ENCODE data around the gene CTCF. TPM values are rescaled to one million over a fixed set of nuclear protein-coding genes. Genes with fewer than 3 reads are reported as not detected.

The CTCF gene
- total and polyA plus RNA-seq, 2 donors (not counting 1 experiment from before 2014, with no cell fraction given), result 20.0 to 20.9 TPM

- Histone ChIP-seq H3K27me3 (ENCODE audit: control insufficient read depth, insufficient read depth, low read length) (peaks cover 29% of the 10 kb centered on the region), H3K4me2 (ENCODE audit: extremely low read depth, insufficient read depth, low read length) (no peak overlapping the region), H2AFZ (ENCODE audit: low read length) (no peak overlapping the region), H3K4me1 (ENCODE audit: control insufficient read depth, extremely low read depth, insufficient read depth, low read length) (peaks cover 4% of the 10 kb centered on the region), H3K79me2 (ENCODE audit: control insufficient read depth, insufficient read depth, low read length) (no peaks in the 10 kb centered on the region), H3K9me3 (ENCODE audit: control insufficient read depth, insufficient read depth, low read depth, low read length) (no peaks in the 10 kb centered on the region), H3K27ac (ENCODE audit: insufficient read depth, low read length) (no peak overlapping the region), H3K9ac (ENCODE audit: insufficient read depth, low read length) (no peak overlapping the region), H4K20me1 (ENCODE audit: control insufficient read depth, extremely low read depth, insufficient read depth, low read length) (peaks cover 2% of the 10 kb centered on the region), H3K36me3 (ENCODE audit: control insufficient read depth, insufficient read depth, low read length) (peaks cover 4% of the 10 kb centered on the region), H3K4me3 (replicated peaks in 1 of 4; ENCODE audit: control extremely low read depth in 1 of 4, insufficient read depth in 1 of 4, low read depth in 3 of 4, low read length in 4 of 4) (no peak overlapping the region)
- TF ChIP-seq EZH2 (IDR thresholded peaks at IDR 0.05; ENCODE audit: low read length, missing control alignments) (peak; percentile 62), CTCF (conservative IDR thresholded peaks at IDR 0.05 in 1 of 2, IDR thresholded peaks at IDR 0.05 in 1 of 2; ENCODE audit: low read depth in 1 of 2, low read length in 2 of 2) (no peak)
- no peak for DNase-seq (ENCODE audit: low read depth in 2 of 2)
Observed at GRCh38 chr16:67654403-67654911, 92.1 kb downstream of the CTCF start.

GRCh38 chr16:67655363-67655762, 93.0 kb downstream of the CTCF start:
- H3K79me2 ChIP-seq (ENCODE audit: control insufficient read depth, insufficient read depth, low read length), result no peaks in the 10 kb centered on the region

GRCh38 chr16:67656344-67657016, 94.2 kb downstream of the CTCF start:
- no peak for TF ChIP-seq CTCF (conservative IDR thresholded peaks at IDR 0.05 in 1 of 2, IDR thresholded peaks at IDR 0.05 in 1 of 2; ENCODE audit: low read depth in 1 of 2, low read length in 2 of 2)
- no peak for TF ChIP-seq EZH2 (IDR thresholded peaks at IDR 0.05; ENCODE audit: low read length, missing control alignments)
- H3K4me1 ChIP-seq (ENCODE audit: control insufficient read depth, extremely low read depth, insufficient read depth, low read length), result peaks cover 8% of the 10 kb centered on the region
- H3K79me2 ChIP-seq (ENCODE audit: control insufficient read depth, insufficient read depth, low read length), result no peaks in the 10 kb centered on the region
- no peaks in the 10 kb centered on the region for H3K9me3 ChIP-seq (ENCODE audit: control insufficient read depth, insufficient read depth, low read depth, low read length)
- H3K36me3 ChIP-seq (ENCODE audit: control insufficient read depth, insufficient read depth, low read length), result peaks cover 4% of the 10 kb centered on the region
- DNase-seq (ENCODE audit: low read depth in 2 of 2), result no peak
- no peak overlapping the region for H3K27ac ChIP-seq (ENCODE audit: insufficient read depth, low read length)
- peaks cover 2% of the 10 kb centered on the region for H4K20me1 ChIP-seq (ENCODE audit: control insufficient read depth, extremely low read depth, insufficient read depth, low read length)
- no peak overlapping the region for H3K9ac ChIP-seq (ENCODE audit: insufficient read depth, low read length)
- H3K4me2 ChIP-seq (ENCODE audit: extremely low read depth, insufficient read depth, low read length), result no peak overlapping the region
- no peak overlapping the region for H3K4me3 ChIP-seq (replicated peaks in 1 of 4; ENCODE audit: control extremely low read depth in 1 of 4, insufficient read depth in 1 of 4, low read depth in 3 of 4, low read length in 4 of 4)
- H3K27me3 ChIP-seq (ENCODE audit: control insufficient read depth, insufficient read depth, low read length), result peaks cover 18% of the 10 kb centered on the region
- H2AFZ ChIP-seq (ENCODE audit: low read length), result no peak overlapping the region

More at GRCh38 chr16:67655363-67655762, 93.0 kb downstream of the CTCF start:
- H3K4me3 ChIP-seq (replicated peaks in 1 of 4; ENCODE audit: control extremely low read depth in 1 of 4, insufficient read depth in 1 of 4, low read depth in 3 of 4, low read length in 4 of 4), result no peak overlapping the region
- no peak overlapping the region for H3K27ac ChIP-seq (ENCODE audit: insufficient read depth, low read length)
- TF ChIP-seq EZH2 (IDR thresholded peaks at IDR 0.05; ENCODE audit: low read length, missing control alignments) (no peak), CTCF (conservative IDR thresholded peaks at IDR 0.05 in 1 of 2, IDR thresholded peaks at IDR 0.05 in 1 of 2; ENCODE audit: low read depth in 1 of 2, low read length in 2 of 2) (no peak)
- peaks cover 4% of the 10 kb centered on the region for H3K36me3 ChIP-seq (ENCODE audit: control insufficient read depth, insufficient read depth, low read length)
- no peak overlapping the region for H3K9ac ChIP-seq (ENCODE audit: insufficient read depth, low read length)
- H3K27me3 ChIP-seq (ENCODE audit: control insufficient read depth, insufficient read depth, low read length), result peaks cover 21% of the 10 kb centered on the region
- no peak for DNase-seq (ENCODE audit: low read depth in 2 of 2)
- H4K20me1 ChIP-seq (ENCODE audit: control insufficient read depth, extremely low read depth, insufficient read depth, low read length), result peaks cover 2% of the 10 kb centered on the region
- peaks cover 5% of the 10 kb centered on the region for H3K4me1 ChIP-seq (ENCODE audit: control insufficient read depth, extremely low read depth, insufficient read depth, low read length)
- no peak overlapping the region for H3K4me2 ChIP-seq (ENCODE audit: extremely low read depth, insufficient read depth, low read length)
- H2AFZ ChIP-seq (ENCODE audit: low read length), result no peak overlapping the region
- H3K9me3 ChIP-seq (ENCODE audit: control insufficient read depth, insufficient read depth, low read depth, low read length), result no peaks in the 10 kb centered on the region
